ELF-1 (cell line): ENCODE measurements around the gene CDC34.

Experiments used
- DNase-seq: peaks from one replicate; pipeline ENCODE4 v3.0.0-alpha.2; 2016; ENCODE audit warnings: low read depth, low spot score

The CDC34 gene, protein sequence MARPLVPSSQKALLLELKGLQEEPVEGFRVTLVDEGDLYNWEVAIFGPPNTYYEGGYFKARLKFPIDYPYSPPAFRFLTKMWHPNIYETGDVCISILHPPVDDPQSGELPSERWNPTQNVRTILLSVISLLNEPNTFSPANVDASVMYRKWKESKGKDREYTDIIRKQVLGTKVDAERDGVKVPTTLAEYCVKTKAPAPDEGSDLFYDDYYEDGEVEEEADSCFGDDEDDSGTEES

DNA sequence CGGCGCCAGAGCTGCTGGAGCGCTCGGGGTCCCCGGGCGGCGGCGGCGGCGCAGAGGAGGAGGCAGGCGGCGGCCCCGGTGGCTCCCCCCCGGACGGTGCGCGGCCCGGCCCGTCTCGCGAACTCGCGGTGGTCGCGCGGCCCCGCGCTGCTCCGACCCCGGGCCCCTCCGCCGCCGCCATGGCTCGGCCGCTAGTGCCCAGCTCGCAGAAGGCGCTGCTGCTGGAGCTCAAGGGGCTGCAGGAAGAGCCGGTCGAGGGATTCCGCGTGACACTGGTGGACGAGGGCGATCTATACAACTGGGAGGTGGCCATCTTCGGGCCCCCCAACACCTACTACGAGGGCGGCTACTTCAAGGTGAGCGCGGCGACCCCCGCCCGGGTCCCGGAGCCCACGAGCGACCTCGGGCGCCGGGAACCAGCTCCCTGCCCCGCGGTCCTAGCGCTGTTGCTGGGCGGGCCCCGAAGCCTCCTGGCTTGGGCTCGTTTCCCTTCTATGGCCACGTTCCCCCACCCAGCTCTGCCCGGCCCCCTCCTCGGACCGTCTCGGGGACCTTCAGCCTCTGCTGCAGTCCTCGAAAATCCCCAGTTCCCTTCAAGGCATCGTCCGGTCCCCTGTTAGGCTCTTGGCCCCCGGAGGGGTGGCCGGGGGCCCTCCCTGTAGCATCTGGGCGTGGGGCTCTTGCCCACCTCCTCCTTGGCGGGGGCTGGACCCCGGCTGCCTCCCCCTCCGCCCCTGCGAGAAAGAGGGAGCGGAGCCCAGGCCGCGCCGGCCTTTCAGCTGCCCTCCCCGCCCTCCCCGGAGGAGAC, at the start of gene CDC34:
CDC34 (plus strand) TSS at position 8 of the 808 bp plus-strand sequence; CDS start at position 180, 172 bp downstream.
- DNase-seq, result no peak

DNA sequence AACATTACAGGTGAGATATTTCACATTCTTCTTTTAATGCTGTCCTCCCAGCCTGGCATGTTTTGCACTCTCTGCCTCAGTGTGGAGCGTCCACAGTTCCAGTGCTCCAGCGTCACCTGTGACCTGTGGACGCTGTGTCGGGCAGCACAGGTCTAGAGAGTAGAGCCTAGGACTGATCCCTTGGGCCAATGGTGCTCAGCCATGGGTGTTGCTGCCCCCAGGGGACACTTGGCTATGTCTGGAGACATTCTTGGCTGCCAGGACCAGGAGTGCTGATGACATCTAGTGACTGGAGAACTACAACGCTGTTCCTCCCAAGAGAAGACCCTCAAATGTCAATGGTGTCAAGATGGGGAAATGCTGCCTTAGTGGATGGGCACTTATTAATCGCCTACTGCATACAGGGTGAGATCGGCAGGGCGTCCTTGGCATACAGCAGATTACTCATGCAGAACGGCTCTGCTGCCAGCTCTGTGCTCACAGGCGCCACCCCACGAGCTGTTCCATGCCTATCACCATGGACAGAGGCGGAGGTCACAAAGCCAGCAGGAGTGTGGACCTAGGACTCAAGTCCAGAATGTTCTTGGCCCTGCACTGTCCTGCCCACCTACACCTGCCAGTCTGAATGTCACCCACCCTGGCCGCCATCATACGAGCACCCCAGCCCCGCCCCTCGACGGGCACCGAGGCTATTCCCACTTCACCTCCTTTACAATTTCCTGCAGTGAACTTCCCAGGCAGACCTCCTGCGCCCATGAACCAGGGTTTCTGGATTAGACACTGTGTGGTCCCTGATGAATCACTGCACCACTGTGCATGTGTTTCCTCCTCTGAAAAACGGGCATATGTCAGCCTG, 49.1 kb upstream of the CDC34 start:
- no peak for DNase-seq

DNA sequence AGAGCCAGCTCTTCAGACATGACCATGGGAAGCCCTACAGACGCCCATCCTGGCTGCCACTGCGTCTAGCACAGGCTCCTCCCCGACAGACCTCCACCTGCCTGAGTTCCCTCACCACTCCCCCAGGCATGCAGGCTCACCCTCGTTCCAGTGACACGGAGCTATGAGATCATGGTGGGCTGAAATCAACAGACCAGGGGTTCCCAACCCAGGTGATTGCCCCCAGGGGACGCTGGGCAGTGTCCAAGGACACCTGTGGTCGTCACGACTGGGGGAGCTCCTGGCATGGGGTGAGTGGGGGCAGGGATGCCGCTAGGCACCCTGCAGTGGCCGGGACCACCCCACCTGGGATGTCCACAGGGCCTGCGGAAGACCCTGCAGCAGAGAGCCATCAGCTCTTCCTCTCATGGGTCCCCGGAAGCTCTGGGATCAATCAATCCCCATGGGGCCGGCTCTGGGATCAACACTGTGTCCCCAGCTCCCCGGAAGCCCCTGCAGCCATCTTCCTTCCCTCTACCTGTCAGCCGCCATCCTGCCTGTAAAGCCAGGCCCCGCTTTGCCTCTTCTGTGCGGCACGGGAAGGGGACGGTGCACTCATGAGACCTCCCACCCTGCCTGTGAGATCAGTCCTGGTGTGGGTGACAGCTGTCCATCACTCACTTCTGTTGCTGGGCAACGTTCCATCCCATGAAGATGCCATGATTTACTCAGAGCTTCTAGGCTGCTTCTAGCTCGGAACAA, 48.1 kb upstream of the CDC34 start:
- no peak for DNase-seq

DNA sequence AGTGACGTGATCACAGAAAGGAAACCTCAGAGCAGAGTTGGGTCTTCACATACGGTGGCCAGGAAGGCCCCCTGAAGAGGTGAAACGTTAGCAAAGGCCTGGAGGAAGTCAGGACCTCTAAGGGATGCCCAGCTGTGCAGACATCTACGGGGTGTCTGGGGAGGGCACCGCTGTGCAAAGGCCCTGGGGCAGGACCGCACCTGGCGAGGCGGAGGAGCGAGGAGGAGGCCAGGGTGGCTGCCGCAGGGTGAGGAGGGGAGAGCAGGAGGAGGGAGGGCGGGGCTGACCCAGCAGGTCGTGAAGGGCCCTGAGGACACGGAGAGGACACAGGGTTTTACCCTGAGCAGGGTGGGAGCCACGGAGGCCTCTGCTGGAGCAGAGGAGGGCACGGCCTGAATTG, 47.1 kb upstream of the CDC34 start:
- DNase-seq, result no peak

DNA sequence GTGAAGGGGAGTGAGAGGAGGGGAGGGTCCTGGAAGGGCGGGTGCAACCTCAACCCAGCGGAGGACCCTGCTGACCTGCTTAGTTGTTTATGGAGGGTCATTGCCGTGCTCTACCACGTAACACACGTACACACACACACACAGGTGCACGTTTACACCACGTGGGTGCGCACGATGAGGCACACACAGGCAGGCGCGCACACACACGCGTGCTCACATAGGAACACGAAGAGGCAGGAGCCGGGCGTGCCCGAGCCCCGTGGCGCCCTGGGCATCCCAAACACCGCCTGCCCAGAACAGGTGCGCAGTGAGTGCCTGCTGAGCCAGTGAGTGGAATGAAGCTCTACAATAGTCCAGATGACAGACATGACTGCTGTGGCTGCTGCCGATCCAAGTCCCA, 46.5 kb upstream of the CDC34 start:
- DNase-seq, result no peak

DNA sequence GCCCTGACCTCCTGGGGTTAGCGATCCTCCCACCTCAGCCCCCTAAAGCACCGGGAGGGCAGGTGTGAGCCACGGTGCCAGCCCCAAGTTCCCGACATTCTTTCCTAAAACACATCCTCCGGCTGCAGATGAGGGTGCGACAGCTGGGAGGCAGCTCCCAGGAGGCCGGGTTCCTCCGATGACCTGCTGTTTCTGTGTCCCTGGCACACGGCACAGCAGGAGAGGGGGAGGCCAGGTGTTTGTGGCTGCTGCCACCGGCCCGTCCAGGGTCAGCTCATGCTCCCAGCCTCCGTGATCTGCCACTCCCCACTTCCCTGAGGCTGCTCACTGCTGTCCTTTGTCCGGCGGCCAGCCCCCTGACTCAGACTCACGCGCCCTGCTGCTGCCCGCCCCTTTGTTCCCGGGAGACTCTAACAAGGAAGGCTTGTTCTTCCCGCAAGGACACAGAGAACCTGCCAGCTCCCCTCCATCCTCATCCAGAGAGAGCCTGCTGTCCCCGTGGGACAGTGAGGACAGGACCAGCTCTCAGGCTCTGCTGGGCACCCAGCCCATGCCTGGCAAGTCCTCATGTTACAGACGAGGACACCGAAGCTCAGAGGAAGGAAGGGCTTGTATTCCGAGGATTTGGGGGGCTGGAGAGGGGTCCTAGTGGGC, 45.9 kb upstream of the CDC34 start:
- DNase-seq, result peak; percentile 75

DNA sequence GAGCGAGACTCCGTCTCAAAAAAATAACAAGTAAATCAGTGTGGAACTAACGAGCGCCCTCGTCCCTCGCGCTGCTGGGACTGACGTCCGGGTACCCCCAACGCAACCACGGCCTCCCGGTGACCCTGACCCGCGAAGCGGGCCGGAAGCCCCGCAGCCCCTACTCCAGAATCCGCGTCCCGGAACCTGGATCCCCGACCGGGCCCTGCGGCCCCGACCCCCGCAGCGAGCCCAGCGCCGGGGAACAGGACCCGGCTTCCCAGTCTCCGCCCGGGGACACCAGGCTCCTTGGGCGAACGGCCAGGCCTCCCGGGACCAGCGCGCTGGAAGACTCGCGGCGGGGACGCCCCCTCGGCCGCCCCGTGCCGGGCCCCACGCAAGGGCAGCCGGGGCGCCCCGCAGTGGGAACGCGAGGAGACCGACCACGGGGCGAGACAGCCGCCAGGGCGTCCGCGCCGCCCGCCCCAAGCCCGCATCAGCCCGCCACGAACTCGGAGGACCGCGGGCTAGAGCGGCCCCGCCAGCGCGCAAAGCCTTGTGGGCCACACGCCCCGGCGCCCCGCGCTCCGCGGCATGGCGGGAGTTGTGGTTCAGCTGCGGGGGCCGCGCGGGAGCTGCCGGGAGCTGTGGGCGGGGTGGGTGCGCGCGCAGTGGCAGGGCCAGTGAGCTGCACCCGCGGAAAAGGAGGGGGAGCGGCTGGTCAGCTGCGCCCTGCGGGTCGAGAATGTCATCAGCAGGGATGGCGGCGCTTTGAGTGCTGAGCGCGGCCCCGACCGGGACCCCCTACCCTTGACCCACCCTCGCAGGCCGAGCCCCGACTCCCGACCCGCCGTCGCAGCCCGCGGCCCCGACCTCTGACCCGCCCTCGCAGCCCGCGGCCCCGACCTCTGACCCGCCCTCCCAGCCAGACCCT, 42.8 kb upstream of the CDC34 start:
- DNase-seq, result peak; percentile 79

DNA sequence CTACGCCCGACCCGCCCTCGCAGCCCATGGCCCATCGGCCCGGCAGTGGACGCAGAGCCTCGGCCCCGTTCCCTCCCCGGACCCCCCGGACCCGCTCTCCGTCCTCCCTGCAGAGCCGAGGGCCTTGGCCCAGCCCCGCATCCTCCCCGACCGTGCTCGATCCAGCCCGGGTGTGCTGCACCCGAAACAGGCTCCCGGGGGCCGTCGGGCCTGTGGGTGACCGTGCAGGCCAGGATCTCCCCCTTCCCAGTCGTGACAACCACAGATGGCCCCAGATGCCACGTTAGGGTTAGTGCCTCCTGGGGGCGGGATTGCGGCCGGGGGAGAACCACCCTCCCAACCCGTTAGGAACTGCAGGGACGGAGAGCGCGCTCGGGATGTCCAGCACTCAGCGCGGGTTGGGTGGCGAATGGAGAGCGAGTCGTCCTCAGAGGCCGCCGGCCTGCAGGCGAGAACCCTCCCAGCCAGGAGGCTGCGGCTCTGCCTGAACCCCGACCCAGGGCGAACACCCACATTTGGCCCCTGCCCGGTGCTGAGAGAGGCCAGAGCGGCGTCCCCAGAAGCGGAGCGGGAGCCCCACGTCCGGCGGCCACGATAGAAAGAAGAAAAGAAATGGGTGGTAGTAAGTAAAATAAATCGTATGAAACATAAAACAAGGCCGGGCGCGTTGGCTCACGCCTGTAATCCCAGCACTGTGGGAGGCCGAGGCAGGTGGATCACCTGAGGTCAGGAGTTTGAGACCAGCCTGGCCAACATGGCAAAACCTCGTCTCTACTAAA, 42.0 kb upstream of the CDC34 start:
- peak; percentile 55 for DNase-seq

DNA sequence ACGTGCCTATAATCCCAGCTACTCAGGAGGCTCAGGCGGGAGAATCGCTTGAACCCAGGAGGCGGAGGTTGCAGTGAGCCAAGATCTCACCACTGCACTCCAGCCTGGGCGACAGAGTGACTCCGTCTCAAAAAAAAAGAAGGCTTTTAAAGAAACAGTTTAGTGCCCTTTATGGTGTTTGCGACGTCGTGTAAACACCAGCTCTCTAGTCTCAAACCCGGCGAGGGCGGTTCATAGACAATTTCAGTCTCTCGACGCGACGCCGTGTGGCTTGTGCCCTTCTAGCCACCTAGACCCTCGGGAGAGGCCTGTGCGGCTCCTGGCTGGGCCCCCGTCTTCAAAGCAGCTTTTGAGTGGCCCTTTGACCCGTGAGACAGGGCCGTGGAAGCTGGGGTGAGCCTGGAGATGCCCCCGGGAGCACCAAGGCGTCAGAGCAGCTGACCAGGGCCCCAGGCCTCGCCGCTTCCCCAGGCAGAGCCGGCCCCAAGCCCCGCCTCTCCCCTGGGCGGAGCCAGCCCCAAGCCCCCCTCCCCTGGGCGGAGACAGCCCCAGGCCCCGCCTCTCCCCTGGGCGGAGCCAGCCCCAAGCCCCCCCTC, 40.3 kb upstream of the CDC34 start:
- DNase-seq, result no peak

DNA sequence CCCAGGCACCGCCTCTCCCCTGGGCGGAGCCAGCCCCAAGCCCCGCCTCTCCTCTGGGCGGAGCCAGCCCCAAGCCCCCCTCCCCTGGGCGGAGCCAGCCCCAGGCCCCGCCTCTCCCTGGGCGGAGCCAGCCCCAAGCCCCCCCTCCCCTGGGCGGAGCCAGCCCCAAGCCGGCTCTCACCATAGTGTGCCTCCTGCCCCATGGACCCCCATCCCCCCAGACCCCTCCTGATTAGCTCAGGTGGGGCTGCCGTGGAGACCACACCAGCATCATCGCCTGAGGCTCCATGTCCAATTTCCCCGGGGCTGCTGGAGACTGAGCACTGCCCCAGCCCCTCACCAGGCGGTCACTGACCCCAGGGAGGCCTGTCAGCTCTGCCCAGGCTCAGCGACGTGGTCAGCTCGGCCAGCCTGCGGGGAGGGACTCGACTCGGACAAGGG, 39.4 kb upstream of the CDC34 start:
- no peak for DNase-seq

DNA sequence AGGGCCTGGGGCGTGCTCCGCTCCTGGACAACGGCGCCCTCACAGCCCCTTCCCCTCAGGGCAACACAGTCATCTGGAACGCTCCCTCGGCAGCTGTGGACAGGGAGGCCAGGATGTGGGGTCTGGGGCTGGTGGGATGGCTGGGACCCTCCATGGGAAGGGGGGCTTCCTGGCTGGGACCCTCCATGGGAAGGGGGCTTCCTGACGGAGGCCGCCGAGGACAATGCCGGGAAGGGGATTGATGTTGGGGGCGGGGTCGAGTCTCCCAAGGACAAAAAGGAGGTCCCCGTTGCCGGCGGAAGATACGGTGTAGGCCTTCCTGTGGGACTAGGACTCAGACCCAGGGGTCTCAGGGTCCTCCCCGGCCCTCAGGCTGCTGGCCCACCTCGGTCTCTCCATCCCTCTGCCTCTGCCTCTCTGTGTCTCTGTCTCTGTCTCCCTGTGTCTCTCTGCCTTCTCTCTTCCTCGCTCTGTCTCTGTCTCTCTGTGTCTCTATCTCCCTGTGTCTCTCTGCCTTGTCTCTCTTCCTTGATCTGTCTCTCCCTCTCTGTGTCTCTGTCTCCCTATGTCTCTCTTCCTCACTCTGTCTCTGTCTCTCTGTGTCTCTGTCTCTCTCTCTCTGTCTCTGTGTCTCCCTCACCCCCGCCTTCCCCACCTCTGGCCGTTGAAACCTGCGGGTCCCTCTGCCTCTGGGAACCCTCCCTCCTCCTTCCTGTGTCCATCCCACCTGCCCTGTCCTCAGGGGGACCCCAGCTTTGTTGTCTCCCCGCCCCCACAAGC, 38.0 kb upstream of the CDC34 start:
- no peak for DNase-seq

DNA sequence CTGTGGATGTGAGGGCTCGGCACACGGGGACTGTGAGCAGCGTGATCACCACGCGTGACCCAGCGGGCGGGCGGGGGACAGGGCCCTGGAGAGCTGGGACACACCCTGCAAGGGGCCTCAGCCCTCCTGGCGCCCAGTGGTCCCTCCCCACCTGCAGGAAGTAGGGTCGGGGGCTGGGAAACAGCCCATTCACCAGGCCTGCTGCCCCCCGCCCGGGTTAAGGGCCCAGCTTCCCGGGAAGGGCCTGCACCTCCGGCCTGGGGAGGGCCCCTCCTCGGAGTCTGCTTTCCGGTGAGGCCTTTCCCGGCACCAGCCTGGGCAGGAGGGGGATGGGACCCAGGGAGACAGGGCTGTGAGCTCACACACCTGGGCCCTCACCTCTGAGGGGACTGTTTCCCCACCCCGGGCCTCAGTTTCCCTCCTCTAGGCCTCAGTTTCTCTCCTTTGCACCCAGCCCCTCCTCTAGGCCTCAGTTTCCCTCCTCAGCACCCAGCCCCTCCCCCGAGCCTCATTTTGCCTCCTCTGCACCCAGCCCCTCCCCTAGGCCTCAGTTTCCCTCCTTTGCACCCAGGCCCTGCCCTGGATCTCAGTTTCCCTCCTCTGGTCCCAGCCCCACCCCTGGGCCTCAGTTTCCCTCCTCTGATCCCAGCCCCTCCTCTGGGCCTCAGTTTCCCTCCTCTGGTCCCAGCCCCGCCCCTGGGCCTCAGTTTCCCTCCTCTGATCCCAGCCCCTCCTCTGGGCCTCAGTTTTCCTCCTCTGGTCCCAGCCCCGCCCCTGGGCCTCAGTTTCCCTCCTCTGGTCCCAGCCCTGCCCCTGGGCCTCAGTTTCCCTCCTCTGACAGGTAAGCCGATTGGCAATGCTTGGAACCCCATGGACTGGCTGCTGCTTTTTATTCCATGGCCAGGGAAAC, 37.1 kb upstream of the CDC34 start:
- no peak for DNase-seq

DNA sequence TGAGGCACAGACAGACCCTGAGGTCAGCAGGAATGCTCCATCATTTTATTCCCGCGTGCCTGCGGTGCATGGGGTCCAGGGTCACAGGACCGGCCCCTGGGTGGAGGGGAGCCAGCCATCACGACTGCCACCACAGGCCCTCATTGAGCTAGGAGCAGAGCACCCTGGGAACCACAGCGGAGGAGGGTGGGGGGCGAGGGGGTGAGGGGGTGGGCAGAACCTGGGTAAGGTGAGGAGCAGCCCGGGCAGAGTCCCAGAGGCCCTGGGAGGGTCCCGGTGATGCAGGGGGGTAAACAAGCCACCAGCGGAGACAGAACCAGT, 36.5 kb upstream of the CDC34 start:
- DNase-seq, result no peak

DNA sequence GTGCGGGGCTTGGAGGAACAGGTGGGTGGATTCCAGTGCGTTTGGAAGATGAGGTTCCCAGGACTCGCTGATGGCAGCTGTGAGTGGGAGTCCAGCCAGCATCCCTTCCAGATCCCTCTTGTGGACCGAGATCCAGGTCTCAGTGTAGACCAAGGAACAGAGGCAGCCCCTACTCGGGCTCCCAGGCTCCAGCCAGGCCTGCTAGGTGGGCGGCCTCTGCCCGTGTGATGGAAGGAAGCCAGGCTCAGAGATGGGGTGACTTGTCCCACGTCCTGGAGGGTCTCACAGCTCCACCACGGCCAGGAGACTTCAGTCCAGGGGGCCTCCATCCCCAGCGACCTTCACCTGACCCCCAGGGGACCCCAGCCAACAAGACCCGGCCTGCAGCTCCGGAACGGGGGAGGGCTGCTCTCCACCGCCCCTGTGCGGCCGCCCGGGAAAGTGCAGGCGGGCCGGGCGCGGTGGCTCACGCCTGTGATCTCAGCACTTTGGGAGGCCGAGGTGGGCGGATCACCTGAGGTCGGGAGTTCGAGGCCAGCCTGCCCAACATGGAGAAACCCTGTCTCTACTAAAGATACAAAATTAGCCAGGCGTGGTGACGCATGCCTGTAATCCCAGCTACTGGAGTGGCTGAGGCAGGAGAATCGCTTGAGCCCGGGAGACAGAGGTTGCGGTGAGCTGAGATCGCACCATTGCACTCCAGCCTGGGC, 36.0 kb upstream of the CDC34 start:
- peak; percentile 90 for DNase-seq

DNA sequence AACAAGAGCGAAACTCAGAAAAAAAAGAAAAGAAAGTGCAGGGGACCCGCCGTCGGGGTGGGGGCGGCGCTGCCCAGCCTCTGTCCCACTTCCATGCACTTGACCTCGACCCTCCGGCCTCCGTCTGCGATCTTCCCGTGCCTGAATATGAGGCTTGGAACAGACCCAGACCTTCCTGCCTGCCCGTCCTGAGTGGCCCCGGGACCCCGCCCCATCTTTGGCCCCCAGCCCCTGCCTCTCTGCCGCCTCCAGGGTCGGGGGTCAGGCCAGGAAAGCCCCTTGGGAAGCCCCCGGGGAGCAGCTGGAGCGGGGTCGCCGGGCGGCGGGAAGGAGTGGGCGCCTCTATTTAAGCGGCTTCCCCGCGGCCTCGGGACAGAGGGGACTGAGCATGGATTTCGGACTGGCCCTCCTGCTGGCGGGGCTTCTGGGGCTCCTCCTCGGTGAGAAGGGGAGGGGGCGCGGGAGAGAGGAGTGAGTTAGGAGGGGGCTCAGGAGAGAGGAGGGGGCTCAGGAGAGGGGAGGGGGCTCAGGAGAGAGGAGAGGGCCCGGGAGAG, 35.4 kb upstream of the CDC34 start, which contains the start of gene MADCAM1:
MADCAM1 (plus strand) TSS at position 375 of the 554 bp plus-strand sequence; CDS start at position 389, 14 bp downstream.
- DNase-seq, result no peak

DNA sequence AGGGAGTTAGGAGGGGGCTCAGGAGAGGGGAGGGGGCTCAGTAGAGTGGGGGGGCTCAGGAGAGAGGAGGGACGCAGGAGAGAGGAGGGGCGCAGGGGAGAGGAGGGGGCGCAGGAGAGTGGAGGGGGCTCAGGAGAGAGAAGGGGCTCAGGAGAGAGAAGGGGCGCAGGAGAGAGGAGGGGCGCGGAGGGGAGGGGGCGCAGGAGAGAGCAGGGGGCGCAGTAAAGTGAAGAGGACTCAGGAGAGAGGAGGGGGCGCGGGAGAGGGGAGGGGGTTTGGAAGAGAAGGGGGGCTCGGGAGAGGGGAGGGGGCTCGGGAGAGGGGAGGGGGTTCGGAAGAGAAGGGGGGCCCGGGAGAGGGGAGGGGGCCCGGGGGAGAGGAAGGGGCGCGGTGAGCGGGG, 34.6 kb upstream of the CDC34 start:
- DNase-seq, result no peak
